HG02623 (cell line): Measurements from ENCODE around the gene PRRC2A.
A peak's percentile ranks its signal among the peaks of the same experiment; 100 is the strongest.

Source experiments
- ATAC-seq: cut with Tn5 transposase; IDR thresholded peaks from one replicate; pipeline ENCODE4 v1.9.1; 2021; ENCODE audit warnings: moderate library complexity; ENCODE audit not compliant: unreplicated experiment

Gene PRRC2A

GRCh38 chr6:31645325-31645724 lies 24.8 kb downstream of the PRRC2A start:
- no peak for ATAC-seq

GRCh38 chr6:31651602-31652191 lies 31.2 kb downstream of the PRRC2A start:
- ATAC-seq = peak; percentile 19

DNA sequence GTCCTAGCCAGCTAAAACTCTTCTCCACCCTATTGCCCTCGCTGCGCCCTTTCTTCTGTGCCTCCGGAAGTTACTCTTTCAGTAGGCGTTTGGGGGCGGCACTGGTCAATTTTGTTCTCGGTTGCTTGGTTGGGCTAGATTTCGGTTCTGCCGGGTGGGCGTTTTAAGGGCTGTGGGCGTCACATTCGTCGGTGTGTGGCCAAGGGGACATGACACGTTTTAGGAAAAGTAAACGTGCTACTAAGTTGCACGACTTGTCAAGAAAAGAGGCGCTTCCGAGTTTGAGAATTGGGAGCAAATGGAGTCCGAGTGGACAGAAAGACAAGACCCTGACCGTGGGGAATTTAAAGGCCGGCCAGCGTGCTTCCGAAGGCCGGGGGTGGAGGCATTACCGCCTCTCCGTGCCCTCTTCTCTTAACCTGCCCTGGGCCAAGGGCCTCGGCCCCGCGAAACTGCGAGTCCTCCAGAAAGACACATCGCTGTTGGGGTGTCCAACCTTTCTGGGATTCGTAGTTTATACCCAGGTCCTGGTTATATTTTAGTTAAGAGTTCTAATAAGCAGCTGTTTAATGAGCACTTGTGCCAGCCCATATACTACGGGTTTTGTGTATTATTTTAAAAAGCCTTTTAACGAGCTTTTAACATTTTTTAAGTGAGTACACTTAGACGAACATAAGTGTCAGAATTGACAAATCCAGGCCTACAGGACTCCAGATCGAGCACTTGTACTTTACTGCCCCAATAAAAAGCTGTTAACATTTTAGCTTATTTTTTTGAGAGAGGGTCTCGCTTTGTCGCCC lies 32.6 kb downstream of the PRRC2A start:
- peak; percentile 51 for ATAC-seq

DNA sequence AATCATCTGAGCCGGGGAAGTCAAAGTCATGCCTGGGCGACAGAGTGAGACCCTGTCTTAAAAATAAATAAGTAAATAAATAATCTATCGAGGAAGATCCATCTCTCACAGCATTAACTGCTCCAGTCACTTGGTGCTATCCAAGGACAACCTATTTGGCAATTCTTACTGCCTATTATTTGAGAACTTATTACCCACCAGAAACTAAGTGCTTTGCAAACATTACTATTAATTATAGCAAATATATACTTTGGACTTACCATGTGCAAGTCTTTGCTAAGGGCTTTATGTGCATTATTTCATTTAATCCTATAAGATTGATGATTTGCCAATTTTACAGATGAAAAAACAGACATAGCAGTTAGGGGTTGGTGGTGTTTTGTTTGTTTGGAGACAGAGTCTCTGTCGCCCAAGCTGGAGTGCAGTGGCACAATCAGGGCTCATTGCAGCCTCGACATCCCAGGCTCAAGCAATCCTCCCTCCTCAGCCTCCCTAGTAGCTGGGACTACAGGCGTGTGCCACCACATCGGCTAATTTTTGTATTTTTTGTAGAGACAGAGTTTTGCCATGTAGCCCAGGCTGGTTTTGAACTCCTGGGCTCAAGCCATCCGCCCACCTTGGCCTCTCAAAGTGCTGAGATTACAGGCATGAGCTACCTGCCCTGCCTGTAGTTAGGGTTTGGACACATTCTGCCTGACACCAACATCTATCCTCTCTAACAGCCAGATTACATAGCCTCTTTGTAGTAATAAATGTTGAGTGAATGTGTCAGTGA lies 34.2 kb downstream of the PRRC2A start:
- ATAC-seq = no peak

DNA sequence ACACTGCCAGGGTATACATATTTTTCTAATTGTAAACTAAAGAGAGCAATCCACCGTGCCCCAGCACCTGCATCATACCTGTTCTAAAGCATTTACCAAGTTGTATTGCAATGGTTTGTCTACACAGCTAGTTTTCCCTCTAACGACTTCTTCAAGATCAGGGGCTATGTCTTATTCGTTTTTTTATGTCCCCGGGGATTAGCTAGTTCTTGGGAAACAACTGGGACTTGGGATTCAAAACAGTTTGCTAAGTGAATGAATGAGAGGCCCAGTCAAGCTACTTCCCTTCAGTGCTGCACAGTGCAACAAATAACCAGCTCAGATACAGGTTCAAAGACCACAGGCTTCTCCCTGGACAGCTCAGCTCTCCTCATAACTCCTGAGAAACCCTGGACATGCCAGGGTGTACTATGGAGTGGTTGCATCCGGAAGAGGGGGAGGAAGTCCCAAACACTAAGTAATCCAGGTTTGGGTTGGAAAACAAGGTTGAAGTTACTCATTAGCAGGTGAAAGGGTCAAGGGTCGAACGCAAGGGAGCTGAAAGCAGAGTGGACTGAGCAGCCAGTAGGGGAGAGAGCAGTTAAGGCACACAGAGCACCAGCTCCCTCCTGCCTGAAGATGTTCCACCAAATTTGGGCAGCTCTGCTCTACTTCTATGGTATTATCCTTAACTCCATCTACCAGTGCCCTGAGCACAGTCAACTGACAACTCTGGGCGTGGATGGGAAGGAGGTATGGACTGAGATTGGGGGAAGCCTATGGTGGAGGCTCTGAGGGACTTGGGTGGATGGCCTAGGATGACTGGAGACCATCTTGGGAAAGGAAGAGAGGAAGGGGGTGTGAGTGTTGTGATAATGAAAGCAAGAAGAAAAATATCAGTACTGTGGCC lies 35.1 kb downstream of the PRRC2A start, which contains the start of gene APOM:
Gene APOM, plus strand, starts transcription at position 546 of the 889 bp plus-strand sequence. Its CDS starts 73 bp downstream, at position 619.
- ATAC-seq = no peak

- ATAC-seq = no peak
These were observed 37.1 kb downstream of the PRRC2A start for GRCh38 chr6:31657406-31658157.

- ATAC-seq = no peak
These were observed 37.7 kb downstream of the PRRC2A start for GRCh38 chr6:31658158-31658688.

- no peak for ATAC-seq
These were observed 38.6 kb downstream of the PRRC2A start for GRCh38 chr6:31658983-31659648.

DNA sequence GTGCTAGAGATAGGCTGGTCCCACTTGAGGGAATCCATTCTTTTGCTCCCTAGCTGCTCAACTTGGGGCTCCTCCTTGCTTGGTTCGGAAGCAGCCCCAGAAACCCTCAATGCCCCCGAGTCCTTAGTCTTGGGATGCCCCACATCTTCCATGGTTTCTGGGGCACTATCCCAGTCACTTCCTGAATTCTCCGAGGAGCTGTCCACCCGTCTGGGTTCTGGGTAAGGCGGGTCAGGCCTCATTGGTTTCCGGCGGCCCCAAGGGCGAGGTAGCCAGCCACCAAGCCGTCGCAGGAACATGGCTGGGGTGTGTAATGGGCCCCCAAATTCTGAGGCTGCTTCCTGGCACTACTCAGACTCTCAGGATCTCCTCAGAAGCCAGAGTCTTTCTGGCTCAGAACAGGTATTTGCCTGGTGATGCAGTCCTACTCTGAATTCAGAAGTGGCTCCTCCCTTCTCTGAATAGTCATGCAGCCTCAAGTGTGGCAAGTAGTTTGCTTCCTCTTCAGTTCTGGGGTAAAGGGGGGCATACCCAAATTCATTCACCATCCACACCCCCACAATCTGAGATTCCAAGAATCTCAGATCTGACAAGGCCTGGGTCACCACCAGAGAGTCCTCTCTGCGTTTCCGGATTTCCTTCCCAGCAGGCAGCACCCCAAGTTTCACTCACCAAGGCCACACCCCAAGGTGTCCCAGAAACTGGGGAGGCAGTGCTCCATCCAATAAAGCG lies 39.3 kb downstream of the PRRC2A start:
- ATAC-seq = no peak

DNA sequence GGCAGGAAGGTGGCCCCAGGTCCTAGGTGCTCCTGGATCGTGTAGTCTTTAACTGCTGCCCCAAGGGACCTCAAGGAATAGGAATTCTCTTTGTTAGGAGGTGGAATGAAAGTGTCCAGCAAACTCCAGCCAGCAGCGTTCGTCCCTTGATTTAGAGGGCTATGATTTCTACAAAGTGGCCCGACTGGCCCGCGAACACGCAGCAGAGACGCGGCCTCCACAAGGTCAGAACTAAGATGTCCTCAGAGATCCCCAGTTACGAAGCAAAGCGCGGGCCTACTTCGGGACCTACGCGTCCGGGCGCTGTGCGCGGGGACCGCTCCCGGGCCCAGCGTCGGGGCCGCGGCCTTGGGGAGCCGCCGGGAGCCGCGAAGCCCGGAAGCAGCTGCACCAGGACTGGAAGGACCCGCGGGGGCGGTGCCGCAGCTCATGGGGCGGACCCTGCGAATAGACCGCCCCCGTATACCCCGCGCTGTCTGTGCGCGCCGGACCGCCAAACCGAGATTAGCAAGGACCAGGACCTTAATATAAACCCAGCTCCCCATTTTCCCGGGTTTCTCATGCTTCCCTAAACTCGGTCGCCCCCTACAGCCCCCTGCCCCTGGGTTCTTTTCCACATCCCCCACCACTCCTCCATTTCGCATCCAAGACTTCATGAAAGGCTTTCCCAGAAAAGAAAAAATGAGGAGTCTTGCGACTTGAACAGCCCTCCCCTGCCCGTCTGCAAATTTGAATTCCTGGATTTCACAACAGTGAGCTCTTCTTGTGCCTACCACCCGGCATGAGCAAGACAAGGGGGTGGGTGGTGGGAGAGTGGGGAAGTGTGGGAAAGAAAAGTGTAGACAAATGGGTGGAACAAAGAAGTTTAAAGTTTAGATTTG lies 40.1 kb downstream of the PRRC2A start, which contains the start of gene C6orf47:
Gene C6orf47, minus strand, starts transcription at position 398 of the 881 bp plus-strand sequence. CDS start 831 bp downstream, outside the sequence.
- ATAC-seq = peak; percentile 53

DNA sequence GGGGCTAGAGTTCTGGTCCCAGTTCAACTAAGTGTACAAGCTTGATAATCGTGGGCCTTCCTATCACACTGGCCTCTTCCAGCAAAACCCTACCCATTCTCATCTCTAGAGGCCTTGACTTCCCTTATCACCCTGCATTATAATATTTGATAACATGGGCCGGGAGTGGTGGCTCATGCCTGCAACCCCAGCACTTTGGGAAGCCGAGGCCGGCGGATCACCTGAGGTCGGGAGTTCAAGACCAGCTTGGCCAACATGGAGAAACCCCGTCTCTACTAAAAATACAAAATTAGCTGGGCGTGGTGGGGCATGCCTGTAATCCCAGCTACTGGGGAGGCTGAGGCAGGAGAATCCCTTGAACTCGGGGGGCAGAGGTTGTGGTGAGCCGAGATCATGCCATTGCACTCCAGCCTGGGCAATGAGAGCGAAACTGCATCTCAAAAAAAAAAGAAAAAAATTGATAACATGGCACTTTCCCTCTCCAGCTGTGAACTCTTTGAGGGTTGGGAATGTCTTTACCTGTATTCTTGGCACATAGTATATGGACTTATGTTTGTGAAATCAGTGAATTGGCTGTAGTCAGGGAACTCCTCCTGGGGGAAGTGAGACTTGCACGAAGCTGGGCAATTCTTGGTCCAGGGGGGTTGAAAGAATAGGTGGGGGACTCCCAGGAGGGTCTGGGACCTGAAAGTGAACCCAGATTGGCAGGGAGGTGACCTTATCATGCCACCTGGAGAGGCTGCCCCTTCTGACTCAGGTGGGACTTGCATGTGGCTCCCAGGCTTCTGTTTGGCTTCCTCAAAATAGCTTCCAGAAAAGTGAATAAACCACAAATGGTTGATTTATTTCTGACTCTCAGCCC lies 41.0 kb downstream of the PRRC2A start:
- no peak for ATAC-seq

GRCh38 chr6:31662124-31662723 lies 41.7 kb downstream of the PRRC2A start:
- ATAC-seq = no peak

- ATAC-seq = no peak
These were observed 42.8 kb downstream of the PRRC2A start for GRCh38 chr6:31663126-31663960.

- no peak for ATAC-seq
These were observed 43.7 kb downstream of the PRRC2A start for GRCh38 chr6:31663961-31664789.
